HCT116 (cell line): ENCODE results near the gene PDGFA. TPM values are rescaled to one million over a fixed set of nuclear protein-coding genes. Genes with fewer than 3 reads are reported as not detected.

Experiments
- ATAC-seq: fragments of 200-7000 bp; cut with Tn5 transposase; 2 replicates; pipeline ENCODE4 v1.9.1; 2020; ENCODE audit warnings: mild to moderate bottlenecking, moderate library complexity
- BruUV-seq: library from RNA; stranded (reverse); fragments of 400-500 nt; replicated peaks from 2 replicates; lab custom pipeline; 2021; lab: Mats Ljungman, UMichigan
- CTCF ChIA-PET: fragments of 300-600 bp; sonication (Branson Sonifier 250); formaldehyde crosslinking; loops from one replicate; lab custom pipeline; 2021; ENCODE audit warnings: antibody characterized with exemption; lab: Charles Lee
- POLR2A ChIA-PET: fragments of 300-600, 350-600 bp; sonication (Branson Sonifier 250); formaldehyde crosslinking; loops from one replicate; lab custom pipeline; 2021; ENCODE audit warnings: antibody characterized with exemption; lab: Charles Lee
- RAD21 ChIA-PET, 2 experiments: fragments of 300-600 bp; sonication (Branson Sonifier 250); formaldehyde crosslinking; loops; one replicate each; lab custom pipeline; 2023; ENCODE audit warnings: low total read pairs in 2 of 2; ENCODE audit not compliant: uncharacterized antibody in 2 of 2, unreplicated experiment in 2 of 2, low non-redundant PET in 1 of 2; lab: Charles Lee
- DNase-seq: peaks from one replicate; pipeline ENCODE4 v3.0.0-alpha.2; 2010; ENCODE audit warnings: low read depth, low spot score
- H2AFZ ChIP-seq: fragments of 200-600 bp; shearing (Covaris generic), sonication (generic); 2 replicates; pipeline ENCODE4 v1.6.1; 2017; ENCODE audit warnings: low read depth, mixed run types, mixed read lengths, antibody characterized with exemption, low read length; ENCODE audit not compliant: poor library complexity, severe bottlenecking
- H3K27ac ChIP-seq: 2 replicates; pipeline ENCODE4 v1.5.1; 2012; ENCODE audit warnings: low read depth, low read length
- H3K27me3 ChIP-seq: fragments of 200-600 bp; sonication (generic); 2 replicates; pipeline ENCODE4 v1.6.1; 2016; ENCODE audit warnings: mixed run types, low read length, mixed read lengths; ENCODE audit not compliant: insufficient read depth
- H3K36me3 ChIP-seq, 2 experiments: fragments of 200-500 bp in 1 of 2; fragments of 200-600 bp in 1 of 2; sonication (Bioruptor generic) in 1 of 2; sonication (generic) in 1 of 2; 2 replicates each; pipeline versions ENCODE4 v1.5.1 to v1.6.1; 2014 to 2016; ENCODE audit warnings: low read length in 2 of 2, inconsistent platforms in 1 of 2, mixed read lengths in 1 of 2, mixed run types in 1 of 2; ENCODE audit not compliant: insufficient read depth in 2 of 2, control insufficient read depth in 1 of 2
- H3K4me1 ChIP-seq, 2 experiments: fragments of 200-600 bp in 1 of 2; sonication (generic) in 1 of 2; 2 replicates each; pipeline versions ENCODE4 v1.5.1 to v1.6.1; 2012 to 2017; ENCODE audit warnings: low read length in 2 of 2, inconsistent platforms in 1 of 2, mild to moderate bottlenecking in 1 of 2, mixed read lengths in 1 of 2, mixed run types in 1 of 2, moderate library complexity in 1 of 2; ENCODE audit not compliant: insufficient read depth in 2 of 2, control insufficient read depth in 1 of 2
- H3K4me2 ChIP-seq: fragments of 200-600 bp; sonication (generic); 2 replicates; pipeline ENCODE4 v1.6.1; 2017; ENCODE audit warnings: mixed run types, low read length, mixed read lengths
- H3K4me3 ChIP-seq, 2 experiments: fragments of 200-600 bp in 1 of 2; sonication (generic) in 1 of 2; replicated peaks in 1 of 2; 2 replicates each; pipeline ENCODE4 v1.5.1; 2011 to 2016; ENCODE audit warnings: low read length in 2 of 2, control low read depth in 1 of 2, low read depth in 1 of 2, mild to moderate bottlenecking in 1 of 2, mixed read lengths in 1 of 2, mixed run types in 1 of 2
- H3K79me2 ChIP-seq: fragments of 200-600 bp; sonication (generic); 2 replicates; pipeline ENCODE4 v1.6.1; 2017; ENCODE audit warnings: mild to moderate bottlenecking, mixed run types, low read length, moderate library complexity, mixed read lengths; ENCODE audit not compliant: insufficient read depth
- H3K9ac ChIP-seq: fragments of 200-600 bp; sonication (generic); 2 replicates; pipeline ENCODE4 v1.6.1; 2016; ENCODE audit warnings: low read length, mixed read lengths
- H3K9me2 ChIP-seq: fragments of 200-600 bp; sonication (generic), shearing (Covaris generic); 2 replicates; pipeline ENCODE4 v1.6.1; 2017; ENCODE audit warnings: mixed run types, mild to moderate bottlenecking, moderate library complexity; ENCODE audit not compliant: insufficient read depth
- H3K9me3 ChIP-seq, 2 experiments: fragments of 200-500 bp in 1 of 2; fragments of 200-600 bp in 1 of 2; sonication (Bioruptor generic) in 1 of 2; sonication (generic) in 1 of 2; 2 replicates each; pipeline ENCODE4 v1.6.1; 2014 to 2017; ENCODE audit warnings: low read length in 2 of 2, mixed read lengths in 2 of 2, inconsistent platforms in 1 of 2, low read depth in 1 of 2, mild to moderate bottlenecking in 1 of 2, mixed run types in 1 of 2, moderate library complexity in 1 of 2; ENCODE audit not compliant: control insufficient read depth in 1 of 2, insufficient read depth in 1 of 2
- H4K20me1 ChIP-seq: fragments of 200-600 bp; sonication (generic), shearing (Covaris generic); 2 replicates; pipeline ENCODE4 v1.6.1; 2017; ENCODE audit warnings: mixed run types, mild to moderate bottlenecking, moderate library complexity; ENCODE audit not compliant: insufficient read depth
- ATF3 ChIP-seq: IDR thresholded peaks from 2 replicates; pipeline ENCODE4 v1.6.1; 2012
- CBX3 ChIP-seq: IDR thresholded peaks from 2 replicates; pipeline ENCODE4 v1.6.1; 2012; ENCODE audit warnings: low read depth
- EZH2 ChIP-seq: fragments of 200-600 bp; sonication (generic); IDR thresholded peaks from 2 replicates; pipeline ENCODE4 v1.6.1; 2017; ENCODE audit warnings: antibody characterized with exemption, mixed run types
- FOSL1 ChIP-seq: IDR thresholded peaks from 2 replicates; pipeline ENCODE4 v1.6.1; 2012; ENCODE audit warnings: low read depth
- POLR2A ChIP-seq: IDR thresholded peaks from 2 replicates; pipeline ENCODE4 v1.7.0; 2011; ENCODE audit warnings: borderline replicate concordance; ENCODE audit not compliant: insufficient read depth, insufficient read length; ENCODE audit errors: extremely low read depth
- POLR2AphosphoS5 ChIP-seq: IDR thresholded peaks from 2 replicates; pipeline ENCODE4 v1.6.1; 2011; ENCODE audit warnings: mild to moderate bottlenecking, low read depth, low read length, moderate library complexity
- intact Hi-C: fragments of 100-400 bp; cut with micrococcal nuclease; formaldehyde crosslinking; loops from 2 replicates; pipeline ENCODE4 v1.10.0; 2022
- total RNA-seq: library from RNA; stranded (reverse); gene quantifications from one replicate; pipeline ENCODE4 v1.2.1, GENCODE V29; 2021; ENCODE audit not compliant: unreplicated experiment
- TF ChIP-seq, protein P1 (sequence below): IDR thresholded peaks from 2 replicates; pipeline ENCODE4 v1.6.1; 2012; ENCODE audit warnings: low read depth

The PDGFA gene
- total RNA-seq, 1 experiment from 2014 or later = 44.7 TPM

DNA sequence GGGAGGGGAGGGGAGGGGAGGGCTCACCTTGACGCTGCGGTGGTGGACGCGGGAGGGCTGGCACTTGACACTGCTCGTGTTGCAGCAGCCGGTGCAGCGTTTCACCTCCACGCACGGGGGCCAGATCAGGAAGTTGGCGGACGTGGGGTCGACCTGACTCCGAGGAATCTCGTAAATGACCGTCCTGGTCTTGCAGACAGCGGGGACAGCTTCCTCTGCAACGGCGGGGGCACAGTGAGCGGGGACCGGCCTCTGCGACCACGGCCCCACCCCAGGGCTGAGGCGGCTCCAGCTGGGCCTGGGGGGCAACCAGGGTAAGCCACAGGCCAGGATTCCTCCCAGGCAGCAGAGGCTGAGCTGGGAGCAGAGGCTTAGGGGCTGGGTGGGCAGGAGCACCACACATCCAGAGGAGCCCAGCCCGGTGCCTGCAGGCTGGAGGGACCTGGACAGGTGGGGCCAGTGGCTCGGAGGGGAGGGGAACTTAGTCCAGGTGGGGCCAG lies 8.8 kb downstream of the PDGFA start:
- CTCF ChIA-PET = no interaction called here
- Histone ChIP-seq H3K27me3 (no peaks in the 10 kb centered on the region), H3K9me2 (no peaks in the 10 kb centered on the region), H3K27ac (no peak overlapping the region), H2AFZ (no peak overlapping the region), H3K4me1 (peaks cover 0 to 18% of the 10 kb centered on the region in 2 experiments; a peak in 2 of 4 replicates), H3K4me3 (no peak overlapping the region), H4K20me1 (no peaks in the 10 kb centered on the region), H3K79me2 (peaks cover 31% of the 10 kb centered on the region), H3K4me2 (no peak overlapping the region), H3K9me3 (no peaks in the 10 kb centered on the region), H3K9ac (no peak overlapping the region), H3K36me3 (no peaks in the 10 kb centered on the region; a peak in 2 of 4 replicates)
- RAD21 ChIA-PET = interaction anchor here in 1 of 2 experiments (0.6 kb wide), 1 partner anchor 98 kb away, joined by 4 read pairs; no protein-coding TSS in a partner anchor
- ATAC-seq (no peak), DNase-seq (no peak)
- TF ChIP-seq, protein P1, sequence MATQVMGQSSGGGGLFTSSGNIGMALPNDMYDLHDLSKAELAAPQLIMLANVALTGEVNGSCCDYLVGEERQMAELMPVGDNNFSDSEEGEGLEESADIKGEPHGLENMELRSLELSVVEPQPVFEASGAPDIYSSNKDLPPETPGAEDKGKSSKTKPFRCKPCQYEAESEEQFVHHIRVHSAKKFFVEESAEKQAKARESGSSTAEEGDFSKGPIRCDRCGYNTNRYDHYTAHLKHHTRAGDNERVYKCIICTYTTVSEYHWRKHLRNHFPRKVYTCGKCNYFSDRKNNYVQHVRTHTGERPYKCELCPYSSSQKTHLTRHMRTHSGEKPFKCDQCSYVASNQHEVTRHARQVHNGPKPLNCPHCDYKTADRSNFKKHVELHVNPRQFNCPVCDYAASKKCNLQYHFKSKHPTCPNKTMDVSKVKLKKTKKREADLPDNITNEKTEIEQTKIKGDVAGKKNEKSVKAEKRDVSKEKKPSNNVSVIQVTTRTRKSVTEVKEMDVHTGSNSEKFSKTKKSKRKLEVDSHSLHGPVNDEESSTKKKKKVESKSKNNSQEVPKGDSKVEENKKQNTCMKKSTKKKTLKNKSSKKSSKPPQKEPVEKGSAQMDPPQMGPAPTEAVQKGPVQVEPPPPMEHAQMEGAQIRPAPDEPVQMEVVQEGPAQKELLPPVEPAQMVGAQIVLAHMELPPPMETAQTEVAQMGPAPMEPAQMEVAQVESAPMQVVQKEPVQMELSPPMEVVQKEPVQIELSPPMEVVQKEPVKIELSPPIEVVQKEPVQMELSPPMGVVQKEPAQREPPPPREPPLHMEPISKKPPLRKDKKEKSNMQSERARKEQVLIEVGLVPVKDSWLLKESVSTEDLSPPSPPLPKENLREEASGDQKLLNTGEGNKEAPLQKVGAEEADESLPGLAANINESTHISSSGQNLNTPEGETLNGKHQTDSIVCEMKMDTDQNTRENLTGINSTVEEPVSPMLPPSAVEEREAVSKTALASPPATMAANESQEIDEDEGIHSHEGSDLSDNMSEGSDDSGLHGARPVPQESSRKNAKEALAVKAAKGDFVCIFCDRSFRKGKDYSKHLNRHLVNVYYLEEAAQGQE = no peak
- TF ChIP-seq POLR2A (no peak), EZH2 (no peak), POLR2AphosphoS5 (no peak), CBX3 (no peak), ATF3 (no peak), FOSL1 (no peak)
- POLR2A ChIA-PET = no interaction called here
- intact Hi-C loops = loop anchor here (10.0 kb wide), 1 partner anchor 186 kb away; no protein-coding TSS in a partner anchor
- BruUV-seq = no TSS peak
